NCI-H446 (cell line): Measurements from ENCODE around the gene CDH22.

Experiments used
- DNase-seq, 2 experiments: peaks; one replicate each; lab custom pipeline; 2025; lab: John Stamatoyannopoulos, UW

Gene CDH22

GRCh38 chr20:46299078-46299477 is 9.2 kb downstream of the CDH22 start:
- DNase-seq = no peak

DNA sequence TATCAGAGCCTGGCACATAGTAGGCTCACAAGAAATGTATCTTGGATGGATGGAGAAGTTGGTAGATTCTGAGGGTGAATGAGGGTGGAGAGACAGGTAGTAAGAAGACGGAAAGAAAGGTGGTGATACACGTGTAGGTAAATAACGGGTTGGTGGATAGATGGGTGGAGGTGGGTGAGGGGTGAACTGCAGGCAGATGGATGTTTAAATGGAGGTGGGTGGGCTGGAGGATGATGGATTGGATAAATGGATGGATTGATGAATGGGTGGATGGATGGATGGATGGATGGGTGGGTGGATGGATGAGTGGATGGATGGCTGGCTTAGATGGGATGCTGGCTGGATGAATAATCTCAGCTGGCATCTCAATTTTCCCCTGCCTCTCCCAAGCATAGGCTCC is 9.9 kb downstream of the CDH22 start:
- DNase-seq = no peak

GRCh38 chr20:46296526-46297250 is 11.6 kb downstream of the CDH22 start:
- DNase-seq = no peak

DNA sequence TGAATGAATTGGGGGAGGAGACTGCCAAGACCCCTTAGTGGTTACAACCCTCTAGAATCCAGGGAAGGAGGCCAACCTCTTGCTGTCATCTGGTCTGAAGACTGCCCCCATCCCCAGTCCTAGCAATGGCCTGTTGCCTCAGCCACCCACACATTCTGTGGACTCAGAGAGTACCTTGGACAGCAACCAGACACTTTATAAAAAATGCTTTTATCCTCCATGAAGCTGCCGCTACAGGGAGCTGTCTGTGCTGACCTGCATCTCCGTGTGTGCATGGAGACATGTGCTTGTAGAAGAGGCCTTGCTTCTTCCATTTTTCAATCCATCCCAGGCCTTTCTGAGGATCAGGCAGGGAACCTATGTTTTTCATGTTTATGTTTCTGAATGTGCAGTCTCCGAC is 15.2 kb downstream of the CDH22 start:
- DNase-seq = no peak

DNA sequence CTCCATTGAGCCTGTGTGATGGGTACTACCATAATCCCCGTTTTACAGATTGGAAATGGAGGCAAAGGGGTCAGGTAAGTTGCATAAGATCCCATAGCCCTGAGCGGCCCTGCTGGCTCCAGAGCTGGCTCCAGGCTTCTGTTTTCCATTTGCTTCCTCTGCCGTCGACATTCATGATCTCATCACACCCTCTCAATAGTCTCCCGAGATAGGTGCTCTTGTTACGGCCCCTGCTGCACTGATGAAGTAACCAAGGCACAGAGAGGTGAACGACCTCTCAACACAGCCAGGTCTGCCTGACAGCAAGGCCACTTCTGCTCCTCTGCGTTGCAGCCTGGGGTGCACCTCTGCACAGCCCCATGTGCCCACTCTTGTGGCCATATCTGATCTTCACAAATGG is 16.9 kb downstream of the CDH22 start:
- DNase-seq = no peak

GRCh38 chr20:46289432-46289831 is 18.9 kb downstream of the CDH22 start:
- no peak for DNase-seq

DNA sequence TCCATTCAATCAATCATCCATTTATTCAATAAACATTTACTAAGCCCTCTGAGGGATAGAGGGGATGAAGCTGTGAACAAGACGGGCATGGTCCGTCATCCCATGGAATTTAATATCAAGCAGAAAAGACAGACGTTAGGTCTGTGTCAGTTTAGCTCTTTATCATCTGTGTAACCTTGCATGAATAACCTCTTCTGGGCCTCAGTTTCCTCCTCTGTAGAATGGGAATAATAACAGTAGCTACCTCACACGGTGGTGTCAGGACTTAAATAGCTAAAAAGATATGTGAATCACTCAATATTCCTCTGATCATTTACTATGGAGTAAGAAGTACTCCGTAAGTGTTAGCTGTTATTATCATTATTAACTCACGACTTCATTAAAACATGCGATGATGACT is 21.3 kb downstream of the CDH22 start:
- no peak for DNase-seq

DNA sequence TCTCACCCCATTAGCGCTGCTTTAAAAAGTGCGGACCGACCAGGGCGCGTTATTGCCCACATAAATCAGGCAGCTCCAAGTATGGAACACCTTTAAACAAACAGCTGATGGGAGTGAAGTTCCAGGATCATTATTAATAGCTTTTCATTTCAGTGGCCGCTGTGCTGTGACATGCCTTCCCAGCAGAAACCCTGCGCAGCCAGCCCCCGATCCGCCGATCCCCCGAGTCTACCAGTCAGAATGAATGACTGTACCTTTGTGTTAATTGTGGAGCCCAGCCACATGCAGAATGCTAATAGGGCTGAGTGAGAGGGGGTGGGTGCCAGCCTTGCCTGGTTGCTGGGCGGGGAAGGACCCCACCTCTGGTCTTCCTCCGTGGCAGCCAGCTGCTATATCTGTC is 21.9 kb downstream of the CDH22 start:
- DNase-seq = no peak

GRCh38 chr20:46285740-46286139 is 22.6 kb downstream of the CDH22 start:
- no peak for DNase-seq

- DNase-seq = no peak
These were observed 23.2 kb downstream of the CDH22 start for GRCh38 chr20:46285072-46285471.

DNA sequence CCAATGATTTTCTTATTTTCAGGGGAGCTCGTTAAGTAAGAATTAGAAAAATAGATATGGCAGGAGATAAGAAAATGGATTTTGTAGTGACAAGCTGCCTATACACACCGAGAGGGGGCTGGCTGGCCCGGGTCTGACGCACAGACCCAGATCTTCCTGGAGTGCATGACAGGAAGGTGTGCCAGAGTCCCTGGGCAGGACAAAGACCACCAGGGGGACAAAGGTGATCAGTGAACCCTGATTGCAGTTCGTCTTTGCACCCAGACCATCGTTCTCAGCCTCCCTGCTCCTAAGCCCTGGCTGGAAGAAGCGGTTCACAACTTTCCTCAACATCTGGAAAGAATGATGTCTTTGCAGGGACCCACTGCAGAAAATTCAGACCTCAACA is 24.3 kb downstream of the CDH22 start:
- DNase-seq = no peak

DNA sequence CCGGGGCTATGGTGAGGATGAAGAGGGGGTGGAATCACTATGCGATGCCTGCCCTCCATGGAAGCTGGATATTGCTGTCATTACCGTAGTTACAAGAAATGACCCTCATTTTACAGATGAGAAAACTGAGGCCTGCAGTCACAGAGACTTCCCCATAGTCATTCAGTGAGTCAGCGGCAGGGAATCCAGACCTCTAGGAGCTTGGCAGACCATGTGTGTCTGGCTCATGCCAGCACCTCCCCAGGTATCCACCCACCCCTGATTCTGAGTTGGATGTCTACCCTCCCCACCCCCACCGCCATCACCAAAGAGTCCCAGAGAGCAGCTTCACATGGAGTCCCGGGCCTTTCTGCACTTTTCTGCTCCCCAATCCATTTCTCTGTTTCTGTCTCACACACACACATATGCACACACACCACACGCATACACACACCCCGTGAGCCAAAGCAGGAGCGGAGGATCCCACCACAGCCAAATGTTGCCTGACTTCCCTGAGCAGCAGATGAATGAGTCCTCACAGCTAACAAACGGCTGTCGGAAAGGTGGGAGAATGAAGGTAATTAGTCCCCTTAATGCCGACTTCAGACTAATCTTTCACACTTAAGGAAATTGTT is 24.8 kb downstream of the CDH22 start:
- DNase-seq = no peak

- DNase-seq = no peak
These were observed 25.6 kb downstream of the CDH22 start for GRCh38 chr20:46282669-46283068.

DNA sequence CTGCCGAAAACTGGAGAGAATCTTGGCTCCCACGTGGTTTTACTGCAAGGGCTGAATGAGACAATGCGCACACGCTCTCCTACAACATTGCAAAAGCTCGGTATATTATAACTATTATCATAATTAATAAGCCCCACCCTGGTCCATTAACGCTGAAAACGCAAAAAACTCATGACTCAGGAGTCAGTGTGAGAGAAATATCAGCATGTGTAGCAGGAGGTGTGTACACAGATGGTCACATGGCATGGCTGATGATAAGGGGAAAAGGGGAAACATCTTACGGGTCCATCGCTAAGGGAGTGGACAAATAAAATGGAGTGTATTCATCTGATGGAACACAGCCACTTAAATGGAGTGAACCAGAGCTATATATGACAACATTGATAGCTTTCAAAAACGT is 29.2 kb downstream of the CDH22 start:
- no peak for DNase-seq

GRCh38 chr20:46277602-46278001 is 30.7 kb downstream of the CDH22 start:
- no peak for DNase-seq

DNA sequence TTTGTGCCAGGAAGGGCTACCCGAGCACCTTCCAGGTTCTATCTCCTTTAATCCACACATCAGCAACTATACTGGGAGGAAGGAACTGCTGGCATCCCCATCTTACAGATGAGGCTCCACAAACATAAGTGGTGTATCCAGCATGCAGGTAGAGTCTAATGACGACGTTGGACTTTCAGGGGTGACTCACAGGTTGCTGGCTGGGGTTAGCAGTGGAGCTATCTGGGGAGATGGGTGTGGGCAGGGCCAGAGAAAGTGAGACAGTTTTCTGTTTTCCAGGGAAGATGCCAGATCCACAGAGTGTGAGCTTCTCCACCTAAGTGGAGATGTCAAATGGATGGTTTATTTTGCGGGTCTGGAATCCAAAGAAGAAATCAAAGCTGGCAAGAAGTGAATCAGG is 31.8 kb downstream of the CDH22 start:
- no peak for DNase-seq

DNA sequence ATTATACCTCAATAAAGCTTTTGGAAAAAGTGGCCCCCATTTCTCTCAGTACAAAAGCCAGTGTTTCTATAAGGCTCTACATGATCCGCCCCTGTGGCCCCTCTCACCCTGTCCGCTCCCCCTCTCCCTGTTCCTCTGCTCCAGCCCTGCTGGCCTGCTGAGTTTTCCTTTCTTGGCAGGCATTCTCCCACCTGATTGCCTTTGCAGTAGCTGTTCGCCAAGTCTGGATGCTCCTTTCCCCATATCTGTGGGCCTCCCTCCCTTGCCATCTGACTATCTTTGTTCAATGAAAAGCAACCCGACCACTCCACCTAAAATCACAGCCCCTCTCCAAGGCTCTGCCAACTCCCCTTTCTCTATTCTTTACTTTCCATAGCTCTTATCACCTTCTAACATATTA is 33.2 kb downstream of the CDH22 start:
- peak in 1 of 2 experiments; percentile 24 for DNase-seq

DNA sequence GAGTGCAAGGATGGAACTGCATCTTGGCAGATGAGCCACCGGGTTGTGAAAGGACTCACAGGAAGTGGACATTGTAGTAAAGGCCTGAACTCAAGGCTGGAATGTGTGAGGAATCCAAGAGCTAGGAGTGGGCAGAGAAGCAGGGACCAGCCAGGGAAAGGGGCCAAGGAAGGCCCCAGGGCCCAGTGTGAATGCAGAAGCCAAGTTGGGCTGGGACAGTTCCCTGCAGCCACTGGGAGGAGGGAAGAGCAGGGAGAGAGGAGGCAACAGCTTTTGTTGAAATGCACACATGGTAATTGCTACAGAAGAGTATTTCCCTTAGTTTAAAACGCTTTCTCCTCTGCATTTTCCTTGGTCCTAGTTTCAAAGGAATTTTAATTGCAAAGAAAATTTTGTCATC is 34.6 kb downstream of the CDH22 start:
- no peak for DNase-seq

GRCh38 chr20:46272389-46273047 is 35.8 kb downstream of the CDH22 start:
- no peak for DNase-seq

- DNase-seq = no peak
These were observed 37.1 kb downstream of the CDH22 start for GRCh38 chr20:46270977-46271744.

GRCh38 chr20:46269372-46269771 is 38.9 kb downstream of the CDH22 start:
- no peak for DNase-seq

DNA sequence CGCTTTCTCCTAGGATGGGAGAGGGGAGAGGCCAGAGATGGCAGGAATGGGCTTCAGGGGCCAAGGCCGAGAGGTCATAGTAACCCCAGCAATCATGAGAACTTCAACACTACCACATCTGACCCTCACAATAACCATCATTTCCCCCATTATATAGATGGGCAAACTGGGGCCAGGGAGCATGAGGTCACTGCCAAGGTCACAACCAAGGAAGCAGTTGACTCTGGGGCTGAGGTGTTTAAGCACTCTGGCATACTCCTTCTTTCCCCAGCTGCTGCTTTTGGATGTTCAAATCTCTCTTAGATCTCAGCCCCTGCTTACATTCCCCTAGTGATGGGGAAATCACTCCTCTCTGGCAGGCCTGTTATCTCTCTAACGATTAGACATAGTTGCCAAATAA is 39.6 kb downstream of the CDH22 start:
- no peak for DNase-seq

DNA sequence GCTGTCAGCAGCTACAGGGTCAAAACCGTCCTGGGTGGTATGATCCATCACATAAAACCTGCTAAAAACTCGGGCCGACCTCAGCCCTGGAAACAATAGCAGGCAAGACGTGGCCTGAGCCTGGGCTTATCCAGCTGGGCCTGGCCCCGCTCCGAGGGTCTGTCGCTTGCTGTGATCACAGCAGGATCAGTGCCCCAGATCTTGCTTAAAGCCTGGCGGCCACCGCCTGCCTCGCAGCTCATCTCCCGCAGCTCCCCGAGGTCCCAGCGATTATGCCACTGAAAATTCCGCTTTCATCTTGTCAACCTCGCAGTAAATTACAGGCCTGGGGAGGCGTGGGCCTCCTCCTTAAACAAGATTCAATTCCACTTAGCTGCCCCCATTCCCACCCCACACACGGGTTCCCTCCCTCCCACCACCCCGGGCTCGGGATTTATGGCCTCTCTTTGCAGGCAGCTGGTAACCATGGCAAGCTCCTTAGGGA is 40.1 kb downstream of the CDH22 start:
- DNase-seq = no peak
